GM12878 (cell line): ENCODE measurements around the gene PHC2. TPM values are rescaled to one million over a fixed set of nuclear protein-coding genes. Genes with fewer than 3 reads are reported as not detected.
A peak's percentile ranks its signal among the peaks of the same experiment; 100 is the strongest.

Source experiments
- ATAC-seq: fragments of 200-7000 bp; cut with Tn5 transposase; 3 replicates; pipeline ENCODE4 v1.9.1; 2020; ENCODE audit warnings: mild to moderate bottlenecking, moderate library complexity
- BruUV-seq: library from RNA; stranded (reverse); fragments of 400-500 nt; replicated peaks from 2 replicates; lab custom pipeline; 2021; lab: Mats Ljungman, UMichigan
- CTCF ChIA-PET: fragments of 300-600 bp; sonication (Branson Sonifier 250); formaldehyde crosslinking; extraction: SDS; loops from one replicate; lab custom pipeline; 2021; ENCODE audit warnings: inconsistent platforms; lab: Yijun Ruan, JAX
- POLR2A ChIA-PET: fragments of 350-600 bp; formaldehyde crosslinking; extraction: SDS; loops from one replicate; lab custom pipeline; 2021; ENCODE audit warnings: inconsistent platforms; lab: Charles Lee
- RAD21 ChIA-PET: fragments of 300-600 bp; sonication (Branson Sonifier 250); formaldehyde crosslinking; loops from one replicate; lab custom pipeline; 2023; ENCODE audit warnings: antibody characterized with exemption; ENCODE audit not compliant: unreplicated experiment; lab: Charles Lee
- SMC1A ChIA-PET: fragments of 300-600 bp; sonication (Branson Sonifier 250); formaldehyde crosslinking; loops from one replicate; lab custom pipeline; 2023; ENCODE audit not compliant: unreplicated experiment, uncharacterized antibody; lab: Charles Lee
- DNase-seq: peaks from one replicate; pipeline ENCODE4 v3.0.0-alpha.2; 2011; ENCODE audit warnings: low read depth, low spot score
- FAIRE-seq: peaks from 3 replicates; lab custom pipeline; 2011; peaks lifted over from hg19 to GRCh38; lab: Jason Lieb, UNC
- H2AFZ ChIP-seq: 2 replicates; pipeline ENCODE4 v1.6.0; 2011; ENCODE audit warnings: low read depth, low read length, control low read depth; ENCODE audit not compliant: control insufficient read depth
- H3K27ac ChIP-seq: 2 replicates; pipeline ENCODE4 v1.5.1; 2011; ENCODE audit warnings: control low read depth; ENCODE audit not compliant: control insufficient read depth, insufficient read depth
- H3K27me3 ChIP-seq, 2 experiments: replicated peaks in 1 of 2; 2 replicates each; pipeline versions ENCODE4 v1.6.0 to v1.6.1; 2011; ENCODE audit warnings: low read length in 1 of 2; ENCODE audit not compliant: control insufficient read depth in 2 of 2, insufficient read depth in 2 of 2
- H3K36me3 ChIP-seq, 2 experiments: 2 replicates each; pipeline ENCODE4 v1.5.1; 2011; ENCODE audit warnings: low read length in 1 of 2; ENCODE audit not compliant: control insufficient read depth in 2 of 2, insufficient read depth in 2 of 2
- H3K4me1 ChIP-seq: 2 replicates; pipeline ENCODE4 v1.6.1; 2011; ENCODE audit warnings: mild to moderate bottlenecking, low read length, moderate library complexity, mixed read lengths; ENCODE audit not compliant: control insufficient read depth, insufficient read depth
- H3K4me2 ChIP-seq: 2 replicates; pipeline ENCODE4 v1.6.0; 2011; ENCODE audit warnings: control low read depth; ENCODE audit not compliant: control insufficient read depth, insufficient read depth
- H3K4me3 ChIP-seq: fragments of 200-600 bp; sonication (generic); 2 replicates; pipeline ENCODE4 v1.5.1; 2016
- H3K79me2 ChIP-seq: 2 replicates; pipeline ENCODE4 v1.6.0; 2011; ENCODE audit warnings: low read length; ENCODE audit not compliant: control insufficient read depth, insufficient read depth
- H3K9ac ChIP-seq: 2 replicates; pipeline ENCODE4 v1.8.0; 2011; ENCODE audit warnings: low read length, control low read depth, mixed read lengths; ENCODE audit not compliant: control insufficient read depth, insufficient read depth
- H3K9me3 ChIP-seq: replicated peaks from 3 replicates; pipeline ENCODE4 v1.5.1; 2011; ENCODE audit warnings: mild to moderate bottlenecking, low read length; ENCODE audit not compliant: control insufficient read depth, insufficient read depth
- H4K20me1 ChIP-seq: 2 replicates; pipeline ENCODE4 v1.6.0; 2011; ENCODE audit not compliant: control insufficient read depth, insufficient read depth
- NFYB ChIP-seq: IDR thresholded peaks from 2 replicates; pipeline ENCODE4 v1.6.1; 2011; ENCODE audit warnings: low read depth, mild to moderate bottlenecking, low read length, improper control_type of control experiment, moderate library complexity; ENCODE audit not compliant: insufficient read depth
- RELA ChIP-seq: fragments of 450-650 bp; IDR thresholded peaks from 2 replicates; pipeline ENCODE4 v1.8.0; 2014; ENCODE audit warnings: borderline replicate concordance; ENCODE audit not compliant: partially characterized antibody
- SMAD5 ChIP-seq: IDR thresholded peaks from 2 replicates; pipeline ENCODE4 v1.6.1; 2016; ENCODE audit warnings: antibody characterized with exemption, low read depth
- SMC3 ChIP-seq: IDR thresholded peaks from 2 replicates; pipeline ENCODE4 v1.6.1; 2011; ENCODE audit warnings: low read length, improper control_type of control experiment, borderline replicate concordance
- WGBS: methylation state at CpG from one replicate; pipeline ENCODE4 v1.1.6; 2016; ENCODE audit warnings: low lambda C conversion rate; ENCODE audit not compliant: insufficient replicate concordance, insufficient coverage; ENCODE audit errors: missing lambda C conversion rate; 5-methylcytosine and 5-hydroxymethylcytosine counted together
- in situ Hi-C: fragments of 300-500 bp; cut with MboI; formaldehyde crosslinking; loops from 9 replicates; pipeline ENCODE4 v1.14.3; 2018; ENCODE audit warnings: mixed read lengths
- intact Hi-C: fragments of 100-400 bp; cut with micrococcal nuclease; formaldehyde crosslinking; loops from one replicate; pipeline ENCODE4 v1.14.2; 2022; ENCODE audit not compliant: unreplicated experiment
- polyA plus RNA-seq, 11 experiments: library from polyadenylated mRNA; depleted of rRNA in 4 of 11; unstranded in 6 of 11; stranded (reverse) in 5 of 11; fragments of >200 nt; fragmentation: Nextera tagmentation in 4 of 11; fragmentation: Illumina TruSeq in 1 of 11; extraction: Ambion mirVana in 4 of 11; extraction: Trizol in 1 of 11; gene quantifications; 1 replicate in 1 of 11; 2 replicates in 10 of 11; pipeline versions ENCODE4 v1.2.1 to v1.2.3, GENCODE V29; 2011 to 2016; ENCODE audit warnings: inconsistent platforms in 2 of 11, missing spikeins in 2 of 11, low read depth in 1 of 11
- total RNA-seq, 4 experiments: library from RNA; depleted of rRNA in 3 of 4; stranded (reverse); fragments of >200 nt in 3 of 4; fragmentation: Illumina TruSeq in 1 of 4; extraction: Trizol in 1 of 4; gene quantifications; 2 replicates each; pipeline versions ENCODE4 v1.2.1 to v1.2.3, GENCODE V29; 2013 to 2021
- TF ChIP-seq, protein P1 (sequence below): fragments of 450-650 bp; IDR thresholded peaks from 2 replicates; pipeline ENCODE4 v1.6.1; 2017; ENCODE audit warnings: mild to moderate bottlenecking
- TF ChIP-seq, protein P2 (sequence below): fragments of 450-650 bp; conservative IDR thresholded peaks from 2 replicates; pipeline ENCODE4 v1.6.1; 2017; ENCODE audit warnings: mild to moderate bottlenecking, moderate library complexity
- TF ChIP-seq, protein P3 (sequence below): IDR thresholded peaks from 2 replicates; pipeline ENCODE4 v1.6.1; 2012; ENCODE audit warnings: improper control_type of control experiment, low read depth, low read length; ENCODE audit not compliant: insufficient replicate concordance

The PHC2 gene
- total and polyA plus RNA-seq, 10 of the 15 experiments (the other 5 are each of a cell fraction or from before 2014, with no cell fraction given): 2.0 to 35.9 (median 16.4) TPM

DNA sequence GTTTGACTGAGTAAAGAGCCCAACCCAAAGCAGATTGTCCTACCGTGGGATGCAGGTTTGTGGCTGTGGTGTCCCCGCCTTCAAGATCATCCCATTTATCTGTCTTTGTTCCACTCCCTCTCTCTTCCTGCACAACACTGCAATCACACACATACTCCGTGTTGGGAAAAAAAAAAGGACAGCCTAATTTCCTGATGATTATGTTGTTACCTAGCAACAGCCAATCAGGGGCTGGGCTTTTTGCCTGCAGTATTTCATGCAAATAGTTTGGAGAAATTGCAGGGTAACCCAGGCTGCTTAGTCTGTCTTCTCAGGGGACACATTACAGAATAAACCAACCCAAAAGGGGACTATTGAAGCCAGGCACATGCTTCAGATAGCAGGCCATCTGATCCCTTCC is 38.3 kb downstream of the PHC2 start:
- ATAC-seq: no peak
- no TSS peak for BruUV-seq
- in situ Hi-C loops: no loop called here
- Histone ChIP-seq H3K36me3 (no peaks in the 10 kb centered on the region), H3K4me3 (no peak overlapping the region), H3K27ac (no peak overlapping the region), H2AFZ (no peak overlapping the region), H3K4me2 (no peak overlapping the region), H3K9ac (no peak overlapping the region), H3K9me3 (no peaks in the 10 kb centered on the region), H4K20me1 (no peaks in the 10 kb centered on the region), H3K4me1 (peaks cover 12% of the 10 kb centered on the region), H3K27me3 (no peaks in the 10 kb centered on the region; a peak in 1 of 4 replicates), H3K79me2 (no peaks in the 10 kb centered on the region)
- ChIA-PET CTCF (no interaction called here), RAD21 (no interaction called here), POLR2A (no interaction called here), SMC1A (interaction anchor here (1.4 kb wide), 1 partner anchor 29 kb away, joined by 4 read pairs; no protein-coding TSS in a partner anchor)
- DNase-seq: no peak
- intact Hi-C loops: no loop called here
- TF ChIP-seq NFYB (peak; percentile 28; the same call in 1 of the 2 replicates), RELA (no peak)
- WGBS: 28% methylated on average over 3 of the region's 3 CpGs
- no peak for FAIRE-seq

DNA sequence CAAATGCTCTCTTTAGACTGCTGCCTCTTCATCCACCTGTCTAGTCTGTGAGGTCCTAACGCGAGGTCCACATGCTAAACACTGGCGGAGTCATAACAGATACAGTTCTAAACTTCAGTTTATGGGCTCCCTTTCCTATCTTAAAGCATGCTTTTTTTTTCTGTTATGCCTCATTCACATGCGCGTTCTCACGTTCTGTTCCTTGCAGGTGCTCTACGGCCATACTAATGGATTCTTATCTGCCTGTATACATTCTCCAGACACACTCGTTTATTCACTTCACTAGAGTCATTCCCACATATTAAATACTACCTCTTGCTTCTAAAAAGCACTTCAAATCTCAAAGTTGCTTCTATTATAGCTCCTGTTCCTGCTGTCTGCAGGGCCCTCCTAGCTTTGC is 38.7 kb downstream of the PHC2 start:
- Histone ChIP-seq H3K4me3 (no peak overlapping the region), H4K20me1 (no peaks in the 10 kb centered on the region), H3K4me1 (peaks cover 12% of the 10 kb centered on the region)
- no peak for TF ChIP-seq SMAD5
- TF ChIP-seq, protein P1, sequence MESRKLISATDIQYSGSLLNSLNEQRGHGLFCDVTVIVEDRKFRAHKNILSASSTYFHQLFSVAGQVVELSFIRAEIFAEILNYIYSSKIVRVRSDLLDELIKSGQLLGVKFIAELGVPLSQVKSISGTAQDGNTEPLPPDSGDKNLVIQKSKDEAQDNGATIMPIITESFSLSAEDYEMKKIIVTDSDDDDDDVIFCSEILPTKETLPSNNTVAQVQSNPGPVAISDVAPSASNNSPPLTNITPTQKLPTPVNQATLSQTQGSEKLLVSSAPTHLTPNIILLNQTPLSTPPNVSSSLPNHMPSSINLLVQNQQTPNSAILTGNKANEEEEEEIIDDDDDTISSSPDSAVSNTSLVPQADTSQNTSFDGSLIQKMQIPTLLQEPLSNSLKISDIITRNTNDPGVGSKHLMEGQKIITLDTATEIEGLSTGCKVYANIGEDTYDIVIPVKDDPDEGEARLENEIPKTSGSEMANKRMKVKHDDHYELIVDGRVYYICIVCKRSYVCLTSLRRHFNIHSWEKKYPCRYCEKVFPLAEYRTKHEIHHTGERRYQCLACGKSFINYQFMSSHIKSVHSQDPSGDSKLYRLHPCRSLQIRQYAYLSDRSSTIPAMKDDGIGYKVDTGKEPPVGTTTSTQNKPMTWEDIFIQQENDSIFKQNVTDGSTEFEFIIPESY: no peak
- TF ChIP-seq, protein P2, sequence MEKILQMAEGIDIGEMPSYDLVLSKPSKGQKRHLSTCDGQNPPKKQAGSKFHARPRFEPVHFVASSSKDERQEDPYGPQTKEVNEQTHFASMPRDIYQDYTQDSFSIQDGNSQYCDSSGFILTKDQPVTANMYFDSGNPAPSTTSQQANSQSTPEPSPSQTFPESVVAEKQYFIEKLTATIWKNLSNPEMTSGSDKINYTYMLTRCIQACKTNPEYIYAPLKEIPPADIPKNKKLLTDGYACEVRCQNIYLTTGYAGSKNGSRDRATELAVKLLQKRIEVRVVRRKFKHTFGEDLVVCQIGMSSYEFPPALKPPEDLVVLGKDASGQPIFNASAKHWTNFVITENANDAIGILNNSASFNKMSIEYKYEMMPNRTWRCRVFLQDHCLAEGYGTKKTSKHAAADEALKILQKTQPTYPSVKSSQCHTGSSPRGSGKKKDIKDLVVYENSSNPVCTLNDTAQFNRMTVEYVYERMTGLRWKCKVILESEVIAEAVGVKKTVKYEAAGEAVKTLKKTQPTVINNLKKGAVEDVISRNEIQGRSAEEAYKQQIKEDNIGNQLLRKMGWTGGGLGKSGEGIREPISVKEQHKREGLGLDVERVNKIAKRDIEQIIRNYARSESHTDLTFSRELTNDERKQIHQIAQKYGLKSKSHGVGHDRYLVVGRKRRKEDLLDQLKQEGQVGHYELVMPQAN: no peak
- TF ChIP-seq, protein P3, sequence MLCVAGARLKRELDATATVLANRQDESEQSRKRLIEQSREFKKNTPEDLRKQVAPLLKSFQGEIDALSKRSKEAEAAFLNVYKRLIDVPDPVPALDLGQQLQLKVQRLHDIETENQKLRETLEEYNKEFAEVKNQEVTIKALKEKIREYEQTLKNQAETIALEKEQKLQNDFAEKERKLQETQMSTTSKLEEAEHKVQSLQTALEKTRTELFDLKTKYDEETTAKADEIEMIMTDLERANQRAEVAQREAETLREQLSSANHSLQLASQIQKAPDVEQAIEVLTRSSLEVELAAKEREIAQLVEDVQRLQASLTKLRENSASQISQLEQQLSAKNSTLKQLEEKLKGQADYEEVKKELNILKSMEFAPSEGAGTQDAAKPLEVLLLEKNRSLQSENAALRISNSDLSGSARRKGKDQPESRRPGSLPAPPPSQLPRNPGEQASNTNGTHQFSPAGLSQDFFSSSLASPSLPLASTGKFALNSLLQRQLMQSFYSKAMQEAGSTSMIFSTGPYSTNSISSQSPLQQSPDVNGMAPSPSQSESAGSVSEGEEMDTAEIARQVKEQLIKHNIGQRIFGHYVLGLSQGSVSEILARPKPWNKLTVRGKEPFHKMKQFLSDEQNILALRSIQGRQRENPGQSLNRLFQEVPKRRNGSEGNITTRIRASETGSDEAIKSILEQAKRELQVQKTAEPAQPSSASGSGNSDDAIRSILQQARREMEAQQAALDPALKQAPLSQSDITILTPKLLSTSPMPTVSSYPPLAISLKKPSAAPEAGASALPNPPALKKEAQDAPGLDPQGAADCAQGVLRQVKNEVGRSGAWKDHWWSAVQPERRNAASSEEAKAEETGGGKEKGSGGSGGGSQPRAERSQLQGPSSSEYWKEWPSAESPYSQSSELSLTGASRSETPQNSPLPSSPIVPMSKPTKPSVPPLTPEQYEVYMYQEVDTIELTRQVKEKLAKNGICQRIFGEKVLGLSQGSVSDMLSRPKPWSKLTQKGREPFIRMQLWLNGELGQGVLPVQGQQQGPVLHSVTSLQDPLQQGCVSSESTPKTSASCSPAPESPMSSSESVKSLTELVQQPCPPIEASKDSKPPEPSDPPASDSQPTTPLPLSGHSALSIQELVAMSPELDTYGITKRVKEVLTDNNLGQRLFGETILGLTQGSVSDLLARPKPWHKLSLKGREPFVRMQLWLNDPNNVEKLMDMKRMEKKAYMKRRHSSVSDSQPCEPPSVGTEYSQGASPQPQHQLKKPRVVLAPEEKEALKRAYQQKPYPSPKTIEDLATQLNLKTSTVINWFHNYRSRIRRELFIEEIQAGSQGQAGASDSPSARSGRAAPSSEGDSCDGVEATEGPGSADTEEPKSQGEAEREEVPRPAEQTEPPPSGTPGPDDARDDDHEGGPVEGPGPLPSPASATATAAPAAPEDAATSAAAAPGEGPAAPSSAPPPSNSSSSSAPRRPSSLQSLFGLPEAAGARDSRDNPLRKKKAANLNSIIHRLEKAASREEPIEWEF: no peak
- TF ChIP-seq SMC3: no peak

More for the DNA sequence above, 38.7 kb downstream of the PHC2 start:
- 68% methylated on average over 8 of the region's 8 CpGs for WGBS
- Histone ChIP-seq H3K9me3 (no peaks in the 10 kb centered on the region), H3K9ac (no peak overlapping the region), H2AFZ (no peak overlapping the region), H3K27ac (no peak overlapping the region), H3K27me3 (no peaks in the 10 kb centered on the region; a peak in 1 of 4 replicates), H3K4me2 (no peak overlapping the region), H3K36me3 (no peaks in the 10 kb centered on the region), H3K79me2 (no peaks in the 10 kb centered on the region)
- CTCF ChIA-PET: no interaction called here
- SMC1A ChIA-PET: interaction anchor here (0.6 to 1.4 kb wide), 2 partner anchors 15 to 30 kb away, joined by 4 read pairs; no protein-coding TSS in a partner anchor
- in situ Hi-C loops: no loop called here
- FAIRE-seq (no peak), ATAC-seq (no peak), DNase-seq (no peak)
- BruUV-seq: no TSS peak
- intact Hi-C loops: no loop called here
- POLR2A ChIA-PET: no interaction called here
- RAD21 ChIA-PET: interaction anchor here (0.7 kb wide), 1 partner anchor 80 kb away, joined by 3 read pairs; the partner anchor contains the start of gene ZSCAN20
